Daoy (cell line): ENCODE measurements around the gene UPF2. TPM values are rescaled to one million over a fixed set of nuclear protein-coding genes. Genes with fewer than 3 reads are reported as not detected.

Experiments
- total RNA-seq: library from RNA; depleted of rRNA; stranded (reverse); fragments of >200 nt; shearing (Covaris generic); gene quantifications from 2 replicates; pipeline ENCODE4 v1.2.3, GENCODE V29; 2014; rRNA removed

UPF2 gene
- total RNA-seq, 1 experiment from 2014 or later: 14.2 TPM

Other genes starting within 250 kb of the UPF2 start
- gene PROSER2, start 219.5 kb downstream of the UPF2 start, total RNA-seq: 22.4 and 35.7 TPM in 2 replicates
- gene DHTKD1, start 26.1 kb upstream of the UPF2 start, total RNA-seq: 6.8 and 33.4 TPM in 2 replicates
- 3.3 and 5.7 TPM in 2 replicates for gene SEC61A2, start 86.9 kb upstream of the UPF2 start, total RNA-seq
- 125 and 154 TPM in 2 replicates for gene NUDT5, start 153.1 kb upstream of the UPF2 start, total RNA-seq
- gene CDC123, start 153.4 kb upstream of the UPF2 start, total RNA-seq: 143 and 190 TPM in 2 replicates